Posterior cingulate gyrus (tissue), 11 donors: ENCODE results near the gene ABLIM3.

Experiments
- DNase-seq, 10 donors: peaks; one replicate each; pipeline versions ENCODE4 v3.0.0 to v3.0.0-alpha.2; 2020 to 2021; ENCODE audit warnings: mixed read lengths in 3 of 10
- intact Hi-C: fragments of 100-400 bp; cut with DNase I; formaldehyde crosslinking; loops from one replicate; pipeline ENCODE4 v1.15.1; 2023

The ABLIM3 gene

GRCh38 chr5:149212198-149212951 is 71.1 kb downstream of the ABLIM3 start:
- intact Hi-C loops, result no loop called here
- DNase-seq, result no peak

DNA sequence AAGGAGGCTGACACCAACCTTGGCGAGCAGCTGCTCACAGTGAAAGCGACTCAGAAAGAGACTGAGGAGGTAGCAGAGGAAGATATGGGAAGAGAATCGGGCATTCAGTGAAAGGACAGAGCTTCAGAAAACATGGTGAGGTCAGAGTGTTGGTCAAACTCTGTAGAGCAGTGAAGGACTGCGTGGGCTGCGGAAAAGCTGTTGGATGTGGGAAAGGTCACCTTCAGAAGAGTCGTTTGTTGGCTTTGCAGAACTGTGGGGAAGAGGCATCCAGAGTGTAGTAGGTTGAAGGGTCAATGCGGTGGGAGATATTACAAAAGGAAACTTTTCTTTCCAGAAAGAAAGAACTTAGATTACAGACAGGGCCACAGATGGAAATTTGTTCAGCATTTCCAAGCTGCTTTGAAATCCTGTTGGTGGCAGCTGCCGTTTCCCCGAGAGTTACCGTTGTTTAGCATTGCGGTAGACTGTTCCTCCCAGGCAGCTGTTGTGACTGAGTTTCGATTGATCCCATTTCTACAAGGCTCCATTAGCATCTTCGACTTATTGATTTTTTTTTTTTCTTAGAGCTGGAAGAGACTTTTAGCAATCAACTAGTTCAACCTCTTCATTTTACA is 72.1 kb downstream of the ABLIM3 start:
- DNase-seq, result no peak
- intact Hi-C loops, result no loop called here

GRCh38 chr5:149215478-149216090 is 74.3 kb downstream of the ABLIM3 start:
- no peak for DNase-seq
- intact Hi-C loops, result no loop called here

GRCh38 chr5:149216496-149216895 is 75.2 kb downstream of the ABLIM3 start:
- intact Hi-C loops, result no loop called here
- DNase-seq, result no peak

DNA sequence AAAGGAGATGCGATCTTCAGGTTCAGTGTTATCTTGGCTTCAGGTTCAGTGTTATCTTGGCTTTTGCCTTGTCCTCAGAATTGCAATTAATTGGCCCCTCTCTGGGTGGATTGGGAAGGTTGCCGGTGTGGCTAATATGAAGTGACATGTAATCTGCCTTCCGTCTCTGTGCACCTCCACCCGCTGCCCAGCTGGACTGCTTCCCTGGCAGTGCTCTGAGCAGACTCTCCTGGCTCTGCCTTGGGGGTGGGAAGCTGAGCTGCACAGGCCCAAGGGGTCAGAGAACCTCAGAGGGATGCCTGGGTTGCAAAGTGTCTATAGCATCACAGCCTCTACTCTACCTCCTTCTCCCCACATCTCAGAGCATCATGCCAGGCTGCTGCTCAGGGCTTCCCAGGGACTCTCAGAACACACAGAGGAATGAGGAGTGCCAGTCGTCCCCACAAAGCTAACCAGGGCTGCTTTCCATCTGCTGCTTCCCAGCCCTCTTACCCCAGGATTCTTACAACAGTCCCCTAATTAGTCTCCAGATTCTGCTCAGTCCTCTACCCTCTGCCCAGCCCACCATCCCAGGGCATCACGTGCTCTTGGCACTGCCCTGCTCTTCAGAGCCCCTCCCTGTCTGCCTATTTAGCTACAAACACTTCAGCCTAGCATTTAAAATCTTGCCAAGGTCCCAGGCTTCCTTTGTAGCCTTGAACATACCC is 76.0 kb downstream of the ABLIM3 start:
- intact Hi-C loops, result no loop called here

DNA sequence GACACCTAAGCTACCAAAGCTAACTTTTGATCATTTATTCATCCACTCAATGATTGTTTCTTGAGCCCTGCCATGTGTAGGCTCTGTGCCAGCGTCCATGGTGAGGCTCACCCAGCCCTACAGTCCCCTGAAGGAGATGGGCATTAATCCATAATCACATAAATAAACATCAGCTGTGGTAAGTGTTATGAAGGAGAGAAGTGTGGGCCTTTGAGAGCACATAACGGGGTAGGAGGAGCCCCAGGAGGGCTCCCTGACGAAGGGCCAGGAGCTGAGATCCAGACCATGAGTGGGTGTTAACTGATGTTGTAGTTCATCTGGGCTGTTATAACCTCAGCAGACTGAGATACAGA is 76.5 kb downstream of the ABLIM3 start:
- intact Hi-C loops, result no loop called here
- DNase-seq, result no peak

More for the DNA sequence above, 76.0 kb downstream of the ABLIM3 start:
- DNase-seq, result no peak

DNA sequence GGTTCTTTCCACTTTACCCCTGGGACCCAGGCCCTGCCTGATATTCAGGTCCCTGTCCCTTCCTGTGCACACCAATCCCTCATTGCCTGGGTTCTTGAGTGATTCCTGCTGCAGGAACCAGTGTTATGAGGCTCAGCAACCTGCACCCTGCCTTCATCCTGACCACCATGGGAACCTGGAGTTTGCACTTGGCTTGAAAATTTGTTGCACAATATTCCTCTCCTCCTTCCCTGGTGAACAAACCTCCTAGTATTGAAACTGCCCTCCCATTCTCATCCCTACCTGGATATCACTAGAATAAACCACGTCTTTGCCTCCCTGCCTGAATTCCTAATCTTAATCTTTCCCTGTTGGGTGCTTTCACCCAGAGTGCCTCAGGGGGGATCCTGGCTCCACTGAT is 78.3 kb downstream of the ABLIM3 start:
- intact Hi-C loops, result no loop called here
- DNase-seq, result no peak

DNA sequence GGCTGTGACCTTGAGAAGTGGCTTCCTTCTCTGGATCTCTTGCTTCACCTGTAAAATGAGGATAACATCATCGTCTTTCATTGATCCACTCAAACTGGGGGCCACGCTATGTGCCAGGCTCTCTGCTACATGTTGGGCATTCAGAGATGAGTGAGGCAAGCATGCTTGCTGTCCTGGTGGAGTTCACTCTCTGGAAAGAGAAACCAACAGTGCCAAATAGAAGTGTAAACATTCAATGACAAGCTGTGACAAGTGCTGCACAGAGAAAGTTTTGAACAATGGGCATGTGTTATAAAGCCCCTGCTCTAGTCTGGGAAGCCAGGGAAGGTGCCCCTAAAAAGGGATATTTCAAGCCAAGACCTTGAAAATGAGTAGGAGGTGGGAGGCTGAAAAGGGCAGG is 79.5 kb downstream of the ABLIM3 start:
- intact Hi-C loops, result no loop called here
- DNase-seq, result peak in 1 of 10 donors; percentile 34

GRCh38 chr5:149221326-149221725 is 80.0 kb downstream of the ABLIM3 start:
- no peak for DNase-seq
- intact Hi-C loops, result no loop called here

DNA sequence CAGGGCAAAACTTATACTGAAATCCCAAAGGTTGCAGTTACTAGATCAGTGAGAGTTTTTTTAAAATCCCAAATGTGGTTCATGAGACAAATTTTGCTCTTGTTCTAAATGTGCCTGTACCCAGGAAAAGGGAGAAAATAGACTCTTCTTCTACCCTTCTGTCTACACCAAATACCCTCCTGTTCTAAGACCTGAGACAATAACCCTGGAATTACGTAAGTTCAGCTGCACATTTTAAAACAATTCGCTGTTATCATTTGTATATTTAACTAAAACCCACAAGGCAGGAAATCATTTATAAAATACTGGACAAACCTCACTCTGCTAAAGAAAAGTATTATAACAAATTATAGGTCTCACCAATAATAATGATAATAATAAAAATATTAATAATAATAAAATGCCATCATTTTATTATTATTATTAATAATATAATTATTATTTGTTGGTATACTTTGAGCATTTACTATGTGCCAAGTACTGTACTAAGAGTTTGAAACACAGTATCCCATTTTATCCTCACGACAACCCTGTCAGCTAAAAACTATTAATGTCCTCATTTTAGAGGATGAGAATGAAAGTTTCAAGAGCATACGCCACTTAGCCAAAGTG is 80.5 kb downstream of the ABLIM3 start:
- no peak for DNase-seq
- intact Hi-C loops, result no loop called here

GRCh38 chr5:149223081-149223848 is 82.0 kb downstream of the ABLIM3 start:
- intact Hi-C loops, result no loop called here
- DNase-seq, result peak in 1 of 10 donors; percentile 59

GRCh38 chr5:149224282-149224681 is 83.0 kb downstream of the ABLIM3 start:
- DNase-seq, result peak in 1 of 10 donors; percentile 79
- intact Hi-C loops, result no loop called here

GRCh38 chr5:149227168-149227826 is 86.0 kb downstream of the ABLIM3 start:
- intact Hi-C loops, result no loop called here
- DNase-seq, result no peak

DNA sequence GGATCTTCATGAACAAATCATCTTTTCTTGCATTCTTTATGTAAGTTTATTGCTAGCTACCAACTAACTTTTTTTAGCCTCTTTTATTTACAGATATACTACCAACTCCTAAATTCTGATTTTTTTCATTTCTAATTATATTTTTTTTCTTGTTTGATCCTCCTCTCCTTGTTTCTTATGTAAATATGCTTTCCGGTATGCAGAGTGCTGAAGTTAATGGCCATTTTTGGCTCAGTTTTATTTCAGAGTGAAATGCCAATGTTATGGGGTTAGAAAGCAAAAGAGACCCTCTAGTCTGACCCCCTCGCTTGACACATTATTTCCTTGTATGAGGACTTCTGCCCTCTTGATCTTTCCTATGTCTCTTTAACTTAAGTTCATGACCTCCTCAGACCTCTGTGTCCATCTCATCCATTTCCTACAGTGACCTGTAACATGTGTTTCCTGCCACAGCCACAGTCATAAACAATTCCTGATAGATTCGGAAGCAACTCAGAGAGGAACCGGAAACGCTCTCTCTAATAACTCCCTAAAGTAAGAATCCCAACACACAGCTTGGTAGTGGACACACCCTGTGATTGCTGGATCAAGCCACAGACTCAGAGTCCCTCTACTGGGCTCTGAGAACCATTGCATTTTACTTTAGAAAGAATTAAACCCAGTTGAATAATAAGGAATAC is 87.5 kb downstream of the ABLIM3 start:
- no peak for DNase-seq
- intact Hi-C loops, result loop anchor here (1.0 kb wide), 1 partner anchor 87 kb away; the partner anchor contains the start of gene ABLIM3

GRCh38 chr5:149229298-149229937 is 88.1 kb downstream of the ABLIM3 start:
- DNase-seq, result no peak
- intact Hi-C loops, result loop anchor here (1.0 kb wide), 1 partner anchor 88 kb away; the partner anchor contains the start of gene ABLIM3

DNA sequence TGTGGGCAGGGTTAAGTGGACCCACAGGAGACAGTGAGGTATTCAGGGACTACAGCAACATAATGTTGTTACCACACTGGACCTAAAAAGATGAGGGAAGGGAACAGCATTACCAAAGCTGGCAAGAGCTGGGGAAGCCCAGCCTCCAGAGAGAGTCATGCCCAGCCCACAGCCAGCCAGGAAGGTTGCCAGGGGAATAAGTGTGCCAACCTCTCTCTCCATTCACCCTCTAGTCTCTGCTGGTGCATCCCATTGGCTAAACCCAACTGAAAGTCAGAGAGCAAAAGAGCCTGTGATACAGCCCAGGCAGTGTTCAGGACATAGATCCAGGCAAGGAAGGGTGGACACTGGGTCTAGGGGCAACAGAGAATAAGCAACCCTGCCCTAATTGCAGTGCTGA is 94.5 kb downstream of the ABLIM3 start:
- intact Hi-C loops, result no loop called here
- peak in 3 of 10 donors; percentile 34 to 61 (median 38) for DNase-seq

GRCh38 chr5:149237662-149238061 is 96.4 kb downstream of the ABLIM3 start:
- DNase-seq, result peak in 1 of 10 donors; percentile 28
- intact Hi-C loops, result no loop called here

DNA sequence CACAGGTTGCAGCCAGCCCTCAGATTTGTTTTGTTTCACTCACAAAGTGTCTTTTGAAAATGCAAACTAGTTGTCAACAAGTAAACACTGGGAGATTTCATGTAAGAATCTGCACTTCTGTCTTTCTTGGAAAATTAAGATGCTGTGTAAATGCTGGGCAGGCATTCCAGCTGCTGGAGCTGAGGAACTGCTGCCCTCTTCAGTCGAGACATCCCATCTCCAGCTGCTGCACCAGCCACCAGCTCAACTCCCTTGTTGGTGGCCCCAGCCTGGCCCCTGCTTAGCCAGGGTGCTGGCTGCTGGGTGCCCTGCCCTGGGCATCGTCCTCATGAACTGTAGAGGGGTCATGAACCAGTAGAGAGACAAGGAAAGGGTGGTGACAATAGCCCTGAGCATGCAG is 97.2 kb downstream of the ABLIM3 start:
- DNase-seq, result no peak
- intact Hi-C loops, result no loop called here
